ENCODE data around the gene HSD17B2. TPM values are rescaled to one million over a fixed set of nuclear protein-coding genes. Genes with fewer than 3 reads are reported as not detected.

HSD17B2 gene
- total RNA-seq, 1 experiment from 2014 or later = not detected

DNA sequence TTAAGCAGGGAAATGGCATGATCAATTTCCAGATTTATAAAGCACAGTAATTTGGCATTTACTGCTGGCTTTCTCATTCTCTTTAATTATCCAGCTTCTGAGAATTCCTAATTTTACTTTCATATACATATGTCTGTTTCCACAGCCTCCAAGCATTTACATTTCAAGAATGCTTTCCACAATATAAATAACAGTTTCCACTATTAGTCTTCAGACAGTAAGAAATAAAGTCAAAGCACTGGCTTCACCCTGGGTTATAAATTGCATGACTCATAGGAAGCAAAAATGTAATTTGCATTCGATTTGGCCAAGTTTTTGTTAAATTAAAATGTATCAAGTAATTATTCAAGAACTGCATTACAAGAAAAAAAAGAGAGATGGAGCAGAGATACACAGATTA is 81.5 kb downstream of the HSD17B2 start (continued):
- TF ChIP-seq FOSL1 (IDR thresholded peaks at IDR 0.05; ENCODE audit: low read depth) (no peak), ZNF274 (IDR thresholded peaks at IDR 0.05; ENCODE audit: low read depth, low read length) (no peak), RAD21 (IDR thresholded peaks at IDR 0.05; ENCODE audit: low read depth) (no peak)

DNA sequence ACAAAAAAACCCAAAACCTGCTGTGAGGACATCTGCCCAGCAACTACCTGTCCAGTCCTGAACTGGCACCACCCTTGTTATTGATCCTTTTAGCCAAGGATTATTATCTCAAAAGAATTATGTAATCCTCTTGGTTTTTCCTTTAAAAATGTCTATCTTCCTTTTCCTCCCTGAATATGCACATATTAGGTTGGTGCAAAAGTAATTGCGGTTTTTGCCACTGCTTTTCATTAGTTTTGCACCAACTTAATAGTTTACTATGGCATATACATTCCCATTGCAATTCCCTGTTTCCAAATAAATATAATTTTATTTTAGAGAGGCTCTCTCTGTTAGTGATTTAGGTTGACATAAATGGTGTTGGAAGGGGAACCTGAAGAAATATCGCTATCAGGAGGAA is 83.7 kb downstream of the HSD17B2 start:
- H2AFZ ChIP-seq (ENCODE audit: low read depth, low read length, poor library complexity, severe bottlenecking) = no peak overlapping the region
- no peaks in the 10 kb centered on the region for H3K4me1 ChIP-seq (ENCODE audit: control insufficient read depth in 1 of 2, insufficient read depth in 2 of 2, low read length in 2 of 2)
- no peaks in the 10 kb centered on the region for H4K20me1 ChIP-seq (ENCODE audit: insufficient read depth)
- BruUV-seq (replicated peaks) = no TSS peak
- DNase-seq (ENCODE audit: low read depth, low spot score) (no peak), ATAC-seq (no peak)
- POLR2A ChIA-PET = no interaction called here
- no peaks in the 10 kb centered on the region for H3K27me3 ChIP-seq (ENCODE audit: insufficient read depth, low read length)
- no peak overlapping the region for H3K27ac ChIP-seq (ENCODE audit: low read depth, low read length)
- H3K9me2 ChIP-seq (ENCODE audit: insufficient read depth) = no peaks in the 10 kb centered on the region
- no peak for TF ChIP-seq EZH2phosphoT487 (IDR thresholded peaks at IDR 0.05; ENCODE audit: borderline replicate concordance)
- TF ChIP-seq, protein P1, sequence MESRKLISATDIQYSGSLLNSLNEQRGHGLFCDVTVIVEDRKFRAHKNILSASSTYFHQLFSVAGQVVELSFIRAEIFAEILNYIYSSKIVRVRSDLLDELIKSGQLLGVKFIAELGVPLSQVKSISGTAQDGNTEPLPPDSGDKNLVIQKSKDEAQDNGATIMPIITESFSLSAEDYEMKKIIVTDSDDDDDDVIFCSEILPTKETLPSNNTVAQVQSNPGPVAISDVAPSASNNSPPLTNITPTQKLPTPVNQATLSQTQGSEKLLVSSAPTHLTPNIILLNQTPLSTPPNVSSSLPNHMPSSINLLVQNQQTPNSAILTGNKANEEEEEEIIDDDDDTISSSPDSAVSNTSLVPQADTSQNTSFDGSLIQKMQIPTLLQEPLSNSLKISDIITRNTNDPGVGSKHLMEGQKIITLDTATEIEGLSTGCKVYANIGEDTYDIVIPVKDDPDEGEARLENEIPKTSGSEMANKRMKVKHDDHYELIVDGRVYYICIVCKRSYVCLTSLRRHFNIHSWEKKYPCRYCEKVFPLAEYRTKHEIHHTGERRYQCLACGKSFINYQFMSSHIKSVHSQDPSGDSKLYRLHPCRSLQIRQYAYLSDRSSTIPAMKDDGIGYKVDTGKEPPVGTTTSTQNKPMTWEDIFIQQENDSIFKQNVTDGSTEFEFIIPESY (IDR thresholded peaks at IDR 0.05; ENCODE audit: extremely low read depth, insufficient replicate concordance, low read length) = no peak
- TF ChIP-seq POLR2A (IDR thresholded peaks at IDR 0.05; ENCODE audit: borderline replicate concordance, extremely low read depth, insufficient read depth, insufficient read length) = no peak
- TF ChIP-seq TCF7L2 (IDR thresholded peaks at IDR 0.05; ENCODE audit: borderline replicate concordance, extremely low read depth, insufficient read depth, insufficient read length) = no peak
- TF ChIP-seq, protein P2, sequence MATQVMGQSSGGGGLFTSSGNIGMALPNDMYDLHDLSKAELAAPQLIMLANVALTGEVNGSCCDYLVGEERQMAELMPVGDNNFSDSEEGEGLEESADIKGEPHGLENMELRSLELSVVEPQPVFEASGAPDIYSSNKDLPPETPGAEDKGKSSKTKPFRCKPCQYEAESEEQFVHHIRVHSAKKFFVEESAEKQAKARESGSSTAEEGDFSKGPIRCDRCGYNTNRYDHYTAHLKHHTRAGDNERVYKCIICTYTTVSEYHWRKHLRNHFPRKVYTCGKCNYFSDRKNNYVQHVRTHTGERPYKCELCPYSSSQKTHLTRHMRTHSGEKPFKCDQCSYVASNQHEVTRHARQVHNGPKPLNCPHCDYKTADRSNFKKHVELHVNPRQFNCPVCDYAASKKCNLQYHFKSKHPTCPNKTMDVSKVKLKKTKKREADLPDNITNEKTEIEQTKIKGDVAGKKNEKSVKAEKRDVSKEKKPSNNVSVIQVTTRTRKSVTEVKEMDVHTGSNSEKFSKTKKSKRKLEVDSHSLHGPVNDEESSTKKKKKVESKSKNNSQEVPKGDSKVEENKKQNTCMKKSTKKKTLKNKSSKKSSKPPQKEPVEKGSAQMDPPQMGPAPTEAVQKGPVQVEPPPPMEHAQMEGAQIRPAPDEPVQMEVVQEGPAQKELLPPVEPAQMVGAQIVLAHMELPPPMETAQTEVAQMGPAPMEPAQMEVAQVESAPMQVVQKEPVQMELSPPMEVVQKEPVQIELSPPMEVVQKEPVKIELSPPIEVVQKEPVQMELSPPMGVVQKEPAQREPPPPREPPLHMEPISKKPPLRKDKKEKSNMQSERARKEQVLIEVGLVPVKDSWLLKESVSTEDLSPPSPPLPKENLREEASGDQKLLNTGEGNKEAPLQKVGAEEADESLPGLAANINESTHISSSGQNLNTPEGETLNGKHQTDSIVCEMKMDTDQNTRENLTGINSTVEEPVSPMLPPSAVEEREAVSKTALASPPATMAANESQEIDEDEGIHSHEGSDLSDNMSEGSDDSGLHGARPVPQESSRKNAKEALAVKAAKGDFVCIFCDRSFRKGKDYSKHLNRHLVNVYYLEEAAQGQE (IDR thresholded peaks at IDR 0.05; ENCODE audit: low read depth) = no peak
- TF ChIP-seq YY1 (IDR thresholded peaks at IDR 0.05; ENCODE audit: extremely low read depth, insufficient replicate concordance, low read depth, low read length) = no peak
- TF ChIP-seq POLR2AphosphoS5 (IDR thresholded peaks at IDR 0.05; ENCODE audit: low read depth, low read length) = no peak
- no peak for TF ChIP-seq SIN3A (IDR thresholded peaks at IDR 0.05; ENCODE audit: low read depth)
- no peak for TF ChIP-seq ZFX (IDR thresholded peaks at IDR 0.05)
- no peak for TF ChIP-seq CBX3 (IDR thresholded peaks at IDR 0.05; ENCODE audit: low read depth)
- no peak for TF ChIP-seq ZNF274 (IDR thresholded peaks at IDR 0.05; ENCODE audit: low read depth, low read length)
- TF ChIP-seq JUND (IDR thresholded peaks at IDR 0.05) = no peak
- TF ChIP-seq, protein P3, sequence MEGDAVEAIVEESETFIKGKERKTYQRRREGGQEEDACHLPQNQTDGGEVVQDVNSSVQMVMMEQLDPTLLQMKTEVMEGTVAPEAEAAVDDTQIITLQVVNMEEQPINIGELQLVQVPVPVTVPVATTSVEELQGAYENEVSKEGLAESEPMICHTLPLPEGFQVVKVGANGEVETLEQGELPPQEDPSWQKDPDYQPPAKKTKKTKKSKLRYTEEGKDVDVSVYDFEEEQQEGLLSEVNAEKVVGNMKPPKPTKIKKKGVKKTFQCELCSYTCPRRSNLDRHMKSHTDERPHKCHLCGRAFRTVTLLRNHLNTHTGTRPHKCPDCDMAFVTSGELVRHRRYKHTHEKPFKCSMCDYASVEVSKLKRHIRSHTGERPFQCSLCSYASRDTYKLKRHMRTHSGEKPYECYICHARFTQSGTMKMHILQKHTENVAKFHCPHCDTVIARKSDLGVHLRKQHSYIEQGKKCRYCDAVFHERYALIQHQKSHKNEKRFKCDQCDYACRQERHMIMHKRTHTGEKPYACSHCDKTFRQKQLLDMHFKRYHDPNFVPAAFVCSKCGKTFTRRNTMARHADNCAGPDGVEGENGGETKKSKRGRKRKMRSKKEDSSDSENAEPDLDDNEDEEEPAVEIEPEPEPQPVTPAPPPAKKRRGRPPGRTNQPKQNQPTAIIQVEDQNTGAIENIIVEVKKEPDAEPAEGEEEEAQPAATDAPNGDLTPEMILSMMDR (IDR thresholded peaks at IDR 0.05 in 2 of 3, conservative IDR thresholded peaks at IDR 0.05 in 1 of 3; ENCODE audit: borderline replicate concordance in 1 of 3, insufficient read depth in 1 of 3, low read depth in 2 of 3, low read length in 2 of 3) = no peak
- TF ChIP-seq, protein P4, sequence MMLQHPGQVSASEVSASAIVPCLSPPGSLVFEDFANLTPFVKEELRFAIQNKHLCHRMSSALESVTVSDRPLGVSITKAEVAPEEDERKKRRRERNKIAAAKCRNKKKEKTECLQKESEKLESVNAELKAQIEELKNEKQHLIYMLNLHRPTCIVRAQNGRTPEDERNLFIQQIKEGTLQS (IDR thresholded peaks at IDR 0.05) = no peak
- no peak for TF ChIP-seq CEBPB (IDR thresholded peaks at IDR 0.05; ENCODE audit: low read depth)
- intact Hi-C loops (cut with micrococcal nuclease) = no loop called here
- H3K4me3 ChIP-seq (replicated peaks in 1 of 2; ENCODE audit: low read depth in 1 of 2, low read length in 2 of 2) = no peak overlapping the region
- no peak overlapping the region for H3K9ac ChIP-seq (ENCODE audit: low read length)
- no peaks in the 10 kb centered on the region for H3K9me3 ChIP-seq (ENCODE audit: control insufficient read depth in 1 of 2, insufficient read depth in 1 of 2, low read depth in 1 of 2, low read length in 2 of 2)
- RAD21 ChIA-PET (ENCODE audit: low non-redundant PET in 1 of 2, low total read pairs in 2 of 2, uncharacterized antibody in 2 of 2, unreplicated experiment in 2 of 2) = no interaction called here
- no peaks in the 10 kb centered on the region for H3K36me3 ChIP-seq (ENCODE audit: control insufficient read depth in 1 of 2, insufficient read depth in 2 of 2, low read length in 2 of 2)
- no peaks in the 10 kb centered on the region for H3K79me2 ChIP-seq (ENCODE audit: insufficient read depth, low read length)
- H3K4me2 ChIP-seq (ENCODE audit: low read length) = no peak overlapping the region
- CTCF ChIA-PET = no interaction called here
